SK-N-SH treated with all-trans-retinoic acid at 6 μM for 48 hours (cell line): ENCODE measurements around the gene USP36.

ENCODE experiments used
- CREB5 ChIP-seq: fragments of 250-450 bp; sonication (Bioruptor Pico); IDR thresholded peaks from 2 replicates; pipeline ENCODE4 v1.5.1; 2020; ENCODE audit warnings: low read depth, mild to moderate bottlenecking, moderate library complexity
- CSDC2 ChIP-seq: fragments of 250-450 bp; sonication (Bioruptor Pico); IDR thresholded peaks from 2 replicates; pipeline ENCODE4 v1.5.0; 2020; ENCODE audit warnings: mild to moderate bottlenecking, moderate library complexity
- CSRNP3 ChIP-seq: fragments of 250-450 bp; sonication (Bioruptor Pico); IDR thresholded peaks from 2 replicates; pipeline ENCODE4 v1.5.1; 2021; ENCODE audit warnings: mild to moderate bottlenecking, moderate library complexity
- ESRRG ChIP-seq: fragments of 250-450 bp; sonication (Bioruptor Pico); IDR thresholded peaks from 2 replicates; pipeline ENCODE4 v1.6.1; 2021; ENCODE audit warnings: mild to moderate bottlenecking
- ISL1 ChIP-seq: fragments of 250-450 bp; sonication (Bioruptor Pico); IDR thresholded peaks from 2 replicates; pipeline ENCODE4 v2.1.2; 2022; ENCODE audit warnings: mild to moderate bottlenecking, moderate library complexity
- TCF4 ChIP-seq: fragments of 250-450 bp; sonication (Bioruptor Pico); IDR thresholded peaks from 2 replicates; pipeline ENCODE4 v1.8.0; 2021; ENCODE audit warnings: mild to moderate bottlenecking, moderate library complexity, borderline replicate concordance
- TSHZ2 ChIP-seq: fragments of 250-450 bp; sonication (Bioruptor Pico); IDR thresholded peaks from 2 replicates; pipeline ENCODE4 v1.5.0; 2020; ENCODE audit warnings: mild to moderate bottlenecking, moderate library complexity
- ZC3H10 ChIP-seq: fragments of 250-450 bp; sonication (Bioruptor Pico); IDR thresholded peaks from 2 replicates; pipeline ENCODE4 v1.5.1; 2021; ENCODE audit warnings: mild to moderate bottlenecking, moderate library complexity
- ZFP3 ChIP-seq: fragments of 250-450 bp; sonication (Bioruptor Pico); IDR thresholded peaks from 2 replicates; pipeline ENCODE4 v1.5.0; 2020; ENCODE audit warnings: mild to moderate bottlenecking, moderate library complexity
- ZFP30 ChIP-seq: fragments of 450-650 bp; formaldehyde crosslinking; IDR thresholded peaks from 2 replicates; pipeline ENCODE4 v1.5.0; 2022; ENCODE audit warnings: mild to moderate bottlenecking, moderate library complexity
- ZNF70 ChIP-seq: fragments of 450-650 bp; formaldehyde crosslinking; IDR thresholded peaks from 2 replicates; pipeline ENCODE4 v1.5.0; 2020; ENCODE audit warnings: mild to moderate bottlenecking, moderate library complexity

GRCh38 chr17:78852709-78853121 is 12.1 kb upstream of the USP36 start:
- TF ChIP-seq CSDC2 (no peak), ZFP30 (CRISPR knock-in tag) (no peak), TSHZ2 (CRISPR knock-in tag) (no peak), CREB5 (CRISPR knock-in tag) (no peak), ISL1 (CRISPR knock-in tag) (no peak), CSRNP3 (CRISPR knock-in tag) (no peak), TCF4 (no peak), ZFP3 (CRISPR knock-in tag) (no peak), ESRRG (no peak), ZNF70 (CRISPR knock-in tag) (no peak), ZC3H10 (CRISPR knock-in tag) (no peak)
